HepG2 (cell line): ENCODE results near the gene STK4. TPM values are rescaled to one million over a fixed set of nuclear protein-coding genes. Genes with fewer than 3 reads are reported as not detected.

Source experiments
- ELF1 ChIP-seq: sonication (generic); formaldehyde crosslinking; IDR thresholded peaks from 2 replicates; pipeline ENCODE4 v1.4.0; 2020; ENCODE audit warnings: missing genetic modification reagents
- MBNL3 ChIP-seq: fragments of 250-450 bp; sonication (Bioruptor Pico); conservative IDR thresholded peaks from 2 replicates; pipeline ENCODE4 v1.8.0; 2022; ENCODE audit warnings: mild to moderate bottlenecking, inconsistent platforms
- PCBP2 ChIP-seq: fragments of 200-400 bp; formaldehyde crosslinking; optimal IDR thresholded peaks from 2 replicates; pipeline ENCODE3; 2018; ENCODE audit warnings: low read length, low read depth; ENCODE audit not compliant: poor library complexity, severe bottlenecking
- PHF5A ChIP-seq: IDR thresholded peaks from one replicate; pipeline ENCODE4 v1.6.1; 2018; ENCODE audit warnings: low read depth, missing genetic modification reagents; ENCODE audit not compliant: unreplicated experiment
- SIN3B ChIP-seq: fragments of 150-350 bp; IDR thresholded peaks from 2 replicates; pipeline ENCODE4 v1.6.1; 2014; ENCODE audit warnings: low read length
- SP140L ChIP-seq: sonication (generic); formaldehyde crosslinking; IDR thresholded peaks from 2 replicates; pipeline ENCODE4 v1.4.0; 2020; ENCODE audit warnings: missing genetic modification reagents, borderline replicate concordance
- TEAD3 ChIP-seq: optimal IDR thresholded peaks from 2 replicates; pipeline ENCODE3; 2016; ENCODE audit warnings: borderline replicate concordance
- ZNF12 ChIP-seq: sonication (generic); formaldehyde crosslinking; IDR thresholded peaks from 2 replicates; pipeline ENCODE4 v1.5.0; 2020; ENCODE audit warnings: missing genetic modification reagents
- ZNF207 ChIP-seq: fragments of 450-650 bp; IDR thresholded peaks from 2 replicates; pipeline ENCODE4 v1.6.1; 2016; ENCODE audit warnings: antibody characterized with exemption, borderline replicate concordance
- ZNF33B ChIP-seq: sonication (generic); formaldehyde crosslinking; IDR thresholded peaks from 2 replicates; pipeline ENCODE4 v1.5.1; 2020; ENCODE audit warnings: mild to moderate bottlenecking, missing genetic modification reagents
- ZNF431 ChIP-seq: sonication (generic); formaldehyde crosslinking; IDR thresholded peaks from 2 replicates; pipeline ENCODE4 v1.9.0; 2022; ENCODE audit warnings: missing genetic modification reagents, low read depth, mild to moderate bottlenecking, borderline replicate concordance
- ZNF792 ChIP-seq: IDR thresholded peaks from 2 replicates; pipeline ENCODE4 v1.6.1; 2016
- polyA plus RNA-seq, 8 experiments: library from polyadenylated mRNA; depleted of rRNA in 3 of 8; stranded (reverse) in 7 of 8; unstranded in 1 of 8; fragments of >200 nt; fragmentation: Illumina TruSeq in 4 of 8; extraction: Trizol in 4 of 8; gene quantifications; 2 replicates each; pipeline versions ENCODE4 v1.2.1 to v1.2.3, GENCODE V29; 2011 to 2016; ENCODE audit warnings: low read depth in 4 of 8, missing spikeins in 1 of 8, mixed read lengths in 1 of 8; ENCODE audit not compliant: insufficient read depth in 1 of 8
- total RNA-seq, 5 experiments: library from RNA; depleted of rRNA; stranded (reverse); fragments of >200 nt; fragmentation: Illumina TruSeq; extraction: Trizol; gene quantifications; 2 replicates each; pipeline ENCODE4 v1.2.3, GENCODE V29; 2016; ENCODE audit warnings: low read depth in 1 of 5
- TF ChIP-seq, protein P1 (sequence below): sonication (generic); formaldehyde crosslinking; conservative IDR thresholded peaks from 2 replicates; pipeline ENCODE4 v1.8.0; 2022; ENCODE audit warnings: missing genetic modification reagents
- TF ChIP-seq, protein P2 (sequence below): fragments of 450-650 bp; IDR thresholded peaks from 2 replicates; pipeline ENCODE4 v1.6.1; 2016
- TF ChIP-seq, protein P3 (sequence below): sonication (generic); formaldehyde crosslinking; IDR thresholded peaks from 2 replicates; pipeline ENCODE4 v1.4.0; 2020; ENCODE audit warnings: missing genetic modification reagents
- TF ChIP-seq, protein P4 (sequence below): IDR thresholded peaks from 2 replicates; pipeline ENCODE4 v1.6.1; 2016; ENCODE audit warnings: missing biosample characterization, missing genetic modification reagents, low read depth
- TF ChIP-seq, protein P5 (sequence below): sonication (generic); formaldehyde crosslinking; IDR thresholded peaks from 2 replicates; pipeline ENCODE4 v1.9.0; 2021; ENCODE audit warnings: missing genetic modification reagents, borderline replicate concordance

Gene STK4
- total and polyA plus RNA-seq, 2 of the 13 experiments (the other 11 are each of a cell fraction or from before 2014, with no cell fraction given) = 25.6 to 38.3 TPM

DNA sequence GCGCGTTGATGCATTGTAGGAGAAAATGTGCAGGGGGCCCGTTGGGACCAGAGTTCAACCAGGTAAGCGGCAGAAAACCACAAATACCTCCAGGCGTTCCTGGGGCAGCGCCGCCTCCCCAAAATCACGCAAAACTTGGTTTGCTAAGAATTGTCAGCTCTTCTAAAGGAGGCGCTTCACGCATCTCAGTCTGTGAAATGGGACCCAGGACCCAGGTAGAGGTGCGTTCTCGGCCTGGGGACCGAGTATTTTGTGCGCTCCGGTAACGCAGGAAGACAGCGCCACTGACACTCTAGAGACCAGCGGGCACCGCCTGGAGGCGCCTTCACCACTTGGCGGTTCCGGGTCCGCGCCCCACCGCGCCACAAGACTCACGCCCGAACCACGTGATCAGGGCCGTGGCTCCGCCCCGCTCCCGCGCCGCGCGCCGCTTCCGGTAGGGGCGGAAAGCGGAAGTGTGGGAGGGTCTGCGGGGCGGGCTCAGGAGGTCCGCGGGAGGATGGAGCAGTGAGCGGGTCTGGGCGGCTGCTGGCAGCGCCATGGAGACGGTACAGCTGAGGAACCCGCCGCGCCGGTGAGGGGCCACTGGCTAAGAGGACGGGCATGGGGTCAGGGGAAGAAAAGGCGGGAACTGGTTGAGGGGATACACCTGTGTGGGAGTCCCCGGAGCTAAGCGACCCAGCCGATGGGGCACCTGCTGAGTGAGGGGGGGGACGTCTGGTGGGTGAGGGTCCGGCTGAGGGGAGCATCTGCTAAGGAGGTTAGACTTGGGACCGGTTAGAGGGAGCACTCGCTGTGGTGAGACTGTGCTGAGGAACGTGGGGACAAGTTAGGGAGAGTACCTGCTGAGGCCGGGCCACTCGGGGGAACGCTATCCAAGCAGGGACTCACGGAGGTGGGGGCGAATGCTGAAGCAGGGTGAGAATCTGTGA is at the start of gene STK4 (continued):
- TF ChIP-seq, protein P1, sequence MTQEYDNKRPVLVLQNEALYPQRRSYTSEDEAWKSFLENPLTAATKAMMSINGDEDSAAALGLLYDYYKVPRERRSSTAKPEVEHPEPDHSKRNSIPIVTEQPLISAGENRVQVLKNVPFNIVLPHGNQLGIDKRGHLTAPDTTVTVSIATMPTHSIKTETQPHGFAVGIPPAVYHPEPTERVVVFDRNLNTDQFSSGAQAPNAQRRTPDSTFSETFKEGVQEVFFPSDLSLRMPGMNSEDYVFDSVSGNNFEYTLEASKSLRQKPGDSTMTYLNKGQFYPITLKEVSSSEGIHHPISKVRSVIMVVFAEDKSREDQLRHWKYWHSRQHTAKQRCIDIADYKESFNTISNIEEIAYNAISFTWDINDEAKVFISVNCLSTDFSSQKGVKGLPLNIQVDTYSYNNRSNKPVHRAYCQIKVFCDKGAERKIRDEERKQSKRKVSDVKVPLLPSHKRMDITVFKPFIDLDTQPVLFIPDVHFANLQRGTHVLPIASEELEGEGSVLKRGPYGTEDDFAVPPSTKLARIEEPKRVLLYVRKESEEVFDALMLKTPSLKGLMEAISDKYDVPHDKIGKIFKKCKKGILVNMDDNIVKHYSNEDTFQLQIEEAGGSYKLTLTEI = no peak
- no peak for TF ChIP-seq MBNL3 (CRISPR knock-in tag)
- TF ChIP-seq, protein P2, sequence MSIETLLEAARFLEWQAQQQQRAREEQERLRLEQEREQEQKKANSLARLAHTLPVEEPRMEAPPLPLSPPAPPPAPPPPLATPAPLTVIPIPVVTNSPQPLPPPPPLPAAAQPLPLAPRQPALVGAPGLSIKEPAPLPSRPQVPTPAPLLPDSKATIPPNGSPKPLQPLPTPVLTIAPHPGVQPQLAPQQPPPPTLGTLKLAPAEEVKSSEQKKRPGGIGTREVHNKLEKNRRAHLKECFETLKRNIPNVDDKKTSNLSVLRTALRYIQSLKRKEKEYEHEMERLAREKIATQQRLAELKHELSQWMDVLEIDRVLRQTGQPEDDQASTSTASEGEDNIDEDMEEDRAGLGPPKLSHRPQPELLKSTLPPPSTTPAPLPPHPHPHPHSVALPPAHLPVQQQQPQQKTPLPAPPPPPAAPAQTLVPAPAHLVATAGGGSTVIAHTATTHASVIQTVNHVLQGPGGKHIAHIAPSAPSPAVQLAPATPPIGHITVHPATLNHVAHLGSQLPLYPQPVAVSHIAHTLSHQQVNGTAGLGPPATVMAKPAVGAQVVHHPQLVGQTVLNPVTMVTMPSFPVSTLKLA = peak; percentile 89
- TF ChIP-seq, protein P3, sequence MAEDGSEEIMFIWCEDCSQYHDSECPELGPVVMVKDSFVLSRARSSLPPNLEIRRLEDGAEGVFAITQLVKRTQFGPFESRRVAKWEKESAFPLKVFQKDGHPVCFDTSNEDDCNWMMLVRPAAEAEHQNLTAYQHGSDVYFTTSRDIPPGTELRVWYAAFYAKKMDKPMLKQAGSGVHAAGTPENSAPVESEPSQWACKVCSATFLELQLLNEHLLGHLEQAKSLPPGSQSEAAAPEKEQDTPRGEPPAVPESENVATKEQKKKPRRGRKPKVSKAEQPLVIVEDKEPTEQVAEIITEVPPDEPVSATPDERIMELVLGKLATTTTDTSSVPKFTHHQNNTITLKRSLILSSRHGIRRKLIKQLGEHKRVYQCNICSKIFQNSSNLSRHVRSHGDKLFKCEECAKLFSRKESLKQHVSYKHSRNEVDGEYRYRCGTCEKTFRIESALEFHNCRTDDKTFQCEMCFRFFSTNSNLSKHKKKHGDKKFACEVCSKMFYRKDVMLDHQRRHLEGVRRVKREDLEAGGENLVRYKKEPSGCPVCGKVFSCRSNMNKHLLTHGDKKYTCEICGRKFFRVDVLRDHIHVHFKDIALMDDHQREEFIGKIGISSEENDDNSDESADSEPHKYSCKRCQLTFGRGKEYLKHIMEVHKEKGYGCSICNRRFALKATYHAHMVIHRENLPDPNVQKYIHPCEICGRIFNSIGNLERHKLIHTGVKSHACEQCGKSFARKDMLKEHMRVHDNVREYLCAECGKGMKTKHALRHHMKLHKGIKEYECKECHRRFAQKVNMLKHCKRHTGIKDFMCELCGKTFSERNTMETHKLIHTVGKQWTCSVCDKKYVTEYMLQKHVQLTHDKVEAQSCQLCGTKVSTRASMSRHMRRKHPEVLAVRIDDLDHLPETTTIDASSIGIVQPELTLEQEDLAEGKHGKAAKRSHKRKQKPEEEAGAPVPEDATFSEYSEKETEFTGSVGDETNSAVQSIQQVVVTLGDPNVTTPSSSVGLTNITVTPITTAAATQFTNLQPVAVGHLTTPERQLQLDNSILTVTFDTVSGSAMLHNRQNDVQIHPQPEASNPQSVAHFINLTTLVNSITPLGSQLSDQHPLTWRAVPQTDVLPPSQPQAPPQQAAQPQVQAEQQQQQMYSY (CRISPR knock-in tag) = 0 out of 2 replicates have a peak, but pooled peaks have one; percentile 10
- TF ChIP-seq ZNF792 (CRISPR knock-in tag) = peak; percentile 97
- no peak for TF ChIP-seq ZNF207
- TF ChIP-seq ZNF33B (CRISPR knock-in tag) = peak; percentile 96
- peak; percentile 92; the same call in 1 of the 2 replicates for TF ChIP-seq ZNF431 (CRISPR knock-in tag)
- peak; percentile 21 for TF ChIP-seq PCBP2
- peak; percentile 100 for TF ChIP-seq ELF1 (CRISPR knock-in tag)
- TF ChIP-seq, protein P4, sequence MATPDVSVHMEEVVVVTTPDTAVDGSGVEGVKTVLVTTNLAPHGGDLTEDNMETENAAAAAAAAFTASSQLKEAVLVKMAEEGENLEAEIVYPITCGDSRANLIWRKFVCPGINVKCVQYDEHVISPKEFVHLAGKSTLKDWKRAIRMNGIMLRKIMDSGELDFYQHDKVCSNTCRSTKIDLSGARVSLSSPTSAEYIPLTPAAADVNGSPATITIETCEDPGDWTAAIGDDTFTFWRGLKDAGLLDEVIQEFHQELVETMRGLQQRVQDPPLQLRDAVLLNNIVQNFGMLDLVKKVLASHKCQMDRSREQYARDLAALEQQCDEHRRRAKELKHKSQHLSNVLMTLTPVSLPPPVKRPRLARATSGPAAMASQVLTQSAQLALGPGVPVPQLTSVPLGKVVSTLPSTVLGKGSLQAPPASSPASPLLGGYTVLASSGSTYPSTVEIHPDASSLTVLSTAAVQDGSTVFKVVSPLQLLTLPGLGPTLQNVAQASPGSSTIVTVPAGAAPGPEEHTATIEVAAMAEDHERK (CRISPR knock-in tag) = peak; percentile 85; the same call in 1 of the 2 replicates
- peak; percentile 67 for TF ChIP-seq TEAD3 (CRISPR knock-in tag)
- TF ChIP-seq ZNF12 (CRISPR knock-in tag) = peak; percentile 79
- peak; percentile 98 for TF ChIP-seq PHF5A
- TF ChIP-seq, protein P5, sequence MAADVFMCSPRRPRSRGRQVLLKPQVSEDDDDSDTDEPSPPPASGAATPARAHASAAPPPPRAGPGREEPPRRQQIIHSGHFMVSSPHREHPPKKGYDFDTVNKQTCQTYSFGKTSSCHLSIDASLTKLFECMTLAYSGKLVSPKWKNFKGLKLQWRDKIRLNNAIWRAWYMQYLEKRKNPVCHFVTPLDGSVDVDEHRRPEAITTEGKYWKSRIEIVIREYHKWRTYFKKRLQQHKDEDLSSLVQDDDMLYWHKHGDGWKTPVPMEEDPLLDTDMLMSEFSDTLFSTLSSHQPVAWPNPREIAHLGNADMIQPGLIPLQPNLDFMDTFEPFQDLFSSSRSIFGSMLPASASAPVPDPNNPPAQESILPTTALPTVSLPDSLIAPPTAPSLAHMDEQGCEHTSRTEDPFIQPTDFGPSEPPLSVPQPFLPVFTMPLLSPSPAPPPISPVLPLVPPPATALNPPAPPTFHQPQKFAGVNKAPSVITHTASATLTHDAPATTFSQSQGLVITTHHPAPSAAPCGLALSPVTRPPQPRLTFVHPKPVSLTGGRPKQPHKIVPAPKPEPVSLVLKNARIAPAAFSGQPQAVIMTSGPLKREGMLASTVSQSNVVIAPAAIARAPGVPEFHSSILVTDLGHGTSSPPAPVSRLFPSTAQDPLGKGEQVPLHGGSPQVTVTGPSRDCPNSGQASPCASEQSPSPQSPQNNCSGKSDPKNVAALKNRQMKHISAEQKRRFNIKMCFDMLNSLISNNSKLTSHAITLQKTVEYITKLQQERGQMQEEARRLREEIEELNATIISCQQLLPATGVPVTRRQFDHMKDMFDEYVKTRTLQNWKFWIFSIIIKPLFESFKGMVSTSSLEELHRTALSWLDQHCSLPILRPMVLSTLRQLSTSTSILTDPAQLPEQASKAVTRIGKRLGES (CRISPR knock-in tag) = peak; percentile 99
- TF ChIP-seq SP140L (CRISPR knock-in tag) = no peak; the same call in 1 of the 2 replicates
- no peak; the same call in 1 of the 2 replicates for TF ChIP-seq SIN3B
